Body of pancreas (tissue), 2 donors: ENCODE measurements around the gene NKAPL. TPM values are rescaled to one million over a fixed set of nuclear protein-coding genes. Genes with fewer than 3 reads are reported as not detected.

ENCODE experiments used
- total RNA-seq, 2 donors: library from RNA; depleted of rRNA; stranded (reverse); fragments of >200 nt; gene quantifications; one replicate each; pipeline ENCODE4 v1.1.0, GENCODE V29; 2016

Gene NKAPL
- total RNA-seq, 2 donors from 2014 or later, result 0.52 TPM; not detected in 1

Other genes with a start within 250 kb of the NKAPL start
- gene ZNF165, start 178.7 kb upstream of the NKAPL start, total RNA-seq, result 1 to 10 TPM; 2.9 to 4.3 TPM
- 1 to 10 TPM; 1.3 to 5.9 TPM for gene ZSCAN16, start 134.7 kb upstream of the NKAPL start, total RNA-seq
- gene ZKSCAN8, start 117.4 kb upstream of the NKAPL start, total RNA-seq, result 10 to 100 TPM; 12.5 to 14.8 TPM
- 10 to 100 TPM in 1 of 2 donors, 1 to 10 TPM in 1; 9.1 to 10.9 TPM for gene ZSCAN9, start 34.0 kb upstream of the NKAPL start, total RNA-seq
- gene ZKSCAN4, start 7.0 kb upstream of the NKAPL start, total RNA-seq, result 1 to 10 TPM; 2.3 to 2.6 TPM
- 10 to 100 TPM in 1 of 2 donors, 1 to 10 TPM in 1; 8.2 to 22.8 TPM for gene ZSCAN26, start 7.8 kb downstream of the NKAPL start, total RNA-seq
- 1 to 10 TPM in 1 of 2 donors, under 1 TPM in 1; 0.66 to 2.3 TPM for gene PGBD1, start 22.3 kb downstream of the NKAPL start, total RNA-seq
- gene ZSCAN31, start 76.9 kb downstream of the NKAPL start, total RNA-seq, result 10 to 100 TPM; 14.0 to 26.4 TPM
- 1 to 10 TPM; 1.3 to 1.6 TPM for gene ZKSCAN3, start 90.7 kb downstream of the NKAPL start, total RNA-seq
- 1 to 10 TPM; 3.0 to 4.9 TPM for gene ZSCAN12, start 140.4 kb downstream of the NKAPL start, total RNA-seq
- 1 to 10 TPM; 2.3 to 8.3 TPM for gene ZSCAN23, start 184.2 kb downstream of the NKAPL start, total RNA-seq